ENCODE data around the gene TMEM200A. TPM values are rescaled to one million over a fixed set of nuclear protein-coding genes. Genes with fewer than 3 reads are reported as not detected.

TMEM200A gene
- total RNA-seq, 1 experiment from 2014 or later, result 2.0 TPM

- POLR2A ChIA-PET (ENCODE audit: low non-redundant PET), result no interaction called here
- H3K27me3 ChIP-seq (replicated peaks; ENCODE audit: insufficient read depth, low read depth, low read length, poor library complexity), result peaks cover 38% of the 10 kb centered on the region
- no peaks in the 10 kb centered on the region for H3K36me3 ChIP-seq (ENCODE audit: insufficient read depth, low read length, poor library complexity, severe bottlenecking)
- H3K4me1 ChIP-seq (ENCODE audit: insufficient read depth, low read length, poor library complexity, severe bottlenecking), result peaks cover 5% of the 10 kb centered on the region
- H3K4me3 ChIP-seq (ENCODE audit: low read depth, low read length, poor library complexity, severe bottlenecking), result no peak overlapping the region
- intact Hi-C loops (cut with micrococcal nuclease; ENCODE audit: unreplicated experiment), result no loop called here
- no peak for DNase-seq (ENCODE audit: low spot score)
- CTCF ChIA-PET, result no interaction called here
- TF ChIP-seq EZH2 (IDR thresholded peaks at IDR 0.05; ENCODE audit: borderline replicate concordance, low read depth, low read length, poor library complexity, severe bottlenecking) (no peak), CTCF (conservative IDR thresholded peaks at IDR 0.05; ENCODE audit: low read depth, low read length) (no peak)
- no peak overlapping the region for H3K27ac ChIP-seq (ENCODE audit: low read depth, low read length, poor library complexity, severe bottlenecking)
- H3K9me3 ChIP-seq (ENCODE audit: low read depth, low read length, poor library complexity, severe bottlenecking), result no peaks in the 10 kb centered on the region
- BruUV-seq (replicated peaks), result no TSS peak
These were observed 4.0 kb downstream of the TMEM200A start for GRCh38 chr6:130369831-130370230.

- TF ChIP-seq CTCF (conservative IDR thresholded peaks at IDR 0.05; ENCODE audit: low read depth, low read length), result no peak
- no peak for TF ChIP-seq EZH2 (IDR thresholded peaks at IDR 0.05; ENCODE audit: borderline replicate concordance, low read depth, low read length, poor library complexity, severe bottlenecking)
- CTCF ChIA-PET, result no interaction called here
These were observed 6.2 kb downstream of the TMEM200A start for GRCh38 chr6:130371921-130372420.

GRCh38 chr6:130372786-130373185 is 7.0 kb downstream of the TMEM200A start:
- ChIA-PET CTCF (no interaction called here), POLR2A (ENCODE audit: low non-redundant PET) (no interaction called here)
- H3K27ac ChIP-seq (ENCODE audit: low read depth, low read length, poor library complexity, severe bottlenecking), result no peak overlapping the region
- no peaks in the 10 kb centered on the region for H3K36me3 ChIP-seq (ENCODE audit: insufficient read depth, low read length, poor library complexity, severe bottlenecking)
- intact Hi-C loops (cut with micrococcal nuclease; ENCODE audit: unreplicated experiment), result no loop called here
- no peak overlapping the region for H3K4me3 ChIP-seq (ENCODE audit: low read depth, low read length, poor library complexity, severe bottlenecking)
- TF ChIP-seq EZH2 (IDR thresholded peaks at IDR 0.05; ENCODE audit: borderline replicate concordance, low read depth, low read length, poor library complexity, severe bottlenecking) (no peak), CTCF (conservative IDR thresholded peaks at IDR 0.05; ENCODE audit: low read depth, low read length) (no peak)
- peaks cover 20% of the 10 kb centered on the region for H3K27me3 ChIP-seq (replicated peaks; ENCODE audit: insufficient read depth, low read depth, low read length, poor library complexity)
- no TSS peak for BruUV-seq (replicated peaks)
- no peak for DNase-seq (ENCODE audit: low spot score)
- H3K4me1 ChIP-seq (ENCODE audit: insufficient read depth, low read length, poor library complexity, severe bottlenecking), result no peaks in the 10 kb centered on the region
- no peaks in the 10 kb centered on the region for H3K9me3 ChIP-seq (ENCODE audit: low read depth, low read length, poor library complexity, severe bottlenecking)

More at GRCh38 chr6:130371921-130372420, 6.2 kb downstream of the TMEM200A start:
- H3K4me1 ChIP-seq (ENCODE audit: insufficient read depth, low read length, poor library complexity, severe bottlenecking), result no peaks in the 10 kb centered on the region
- H3K36me3 ChIP-seq (ENCODE audit: insufficient read depth, low read length, poor library complexity, severe bottlenecking), result no peaks in the 10 kb centered on the region
- H3K27me3 ChIP-seq (replicated peaks; ENCODE audit: insufficient read depth, low read depth, low read length, poor library complexity), result peaks cover 28% of the 10 kb centered on the region
- no peaks in the 10 kb centered on the region for H3K9me3 ChIP-seq (ENCODE audit: low read depth, low read length, poor library complexity, severe bottlenecking)
- POLR2A ChIA-PET (ENCODE audit: low non-redundant PET), result no interaction called here
- no TSS peak for BruUV-seq (replicated peaks)
- no peak overlapping the region for H3K4me3 ChIP-seq (ENCODE audit: low read depth, low read length, poor library complexity, severe bottlenecking)
- intact Hi-C loops (cut with micrococcal nuclease; ENCODE audit: unreplicated experiment), result no loop called here
- no peak overlapping the region for H3K27ac ChIP-seq (ENCODE audit: low read depth, low read length, poor library complexity, severe bottlenecking)
- no peak for DNase-seq (ENCODE audit: low spot score)
